GM18505 (cell line): ENCODE results near the gene SREBF1.

Source experiments
- ATAC-seq: cut with Tn5 transposase; IDR thresholded peaks from one replicate; pipeline ENCODE4 v1.9.1; 2021; ENCODE audit not compliant: unreplicated experiment
- POLR2A ChIP-seq: IDR thresholded peaks from 4 replicates; pipeline ENCODE4 v1.6.1; 2011; ENCODE audit warnings: borderline replicate concordance; ENCODE audit not compliant: insufficient read depth, insufficient read length; ENCODE audit errors: extremely low read depth

SREBF1 gene

DNA sequence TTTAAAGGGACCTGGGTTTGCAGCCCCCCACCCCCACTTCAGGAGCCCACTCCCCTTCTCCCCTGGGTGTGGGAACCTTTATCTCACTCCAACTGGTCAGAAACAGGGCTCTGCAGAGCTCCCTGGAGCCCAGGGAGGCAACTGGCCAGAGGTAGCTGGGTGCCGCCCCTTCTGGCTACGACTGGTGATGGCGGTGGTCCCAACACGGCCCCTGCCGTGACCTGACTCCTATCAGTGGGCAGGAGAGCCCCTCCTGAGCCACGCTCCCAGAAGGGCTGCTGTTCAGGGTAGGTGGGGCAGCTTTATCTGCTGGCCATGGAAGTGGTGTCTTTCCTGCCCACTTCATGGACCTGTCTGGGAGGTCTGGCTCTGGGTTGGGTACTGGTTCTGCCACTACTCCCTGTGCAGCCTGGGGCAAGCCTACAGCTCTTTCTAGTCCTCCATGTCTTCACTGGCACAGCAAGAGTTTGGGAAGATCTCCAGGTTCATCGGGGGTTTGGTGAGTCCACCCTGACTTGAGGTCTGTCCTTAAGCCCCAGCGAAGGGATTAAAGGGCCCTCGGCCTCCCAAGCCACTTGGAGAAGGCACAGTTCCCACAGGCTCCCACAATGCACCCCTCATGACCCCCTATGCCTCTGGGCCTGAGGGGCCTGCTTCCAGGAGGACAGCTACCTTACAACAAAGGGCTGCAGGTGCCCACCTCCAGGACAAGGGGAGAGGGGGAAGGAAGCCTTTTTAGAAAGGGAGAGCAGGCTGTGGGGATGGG, 5.5 kb upstream of the SREBF1 start:
- ATAC-seq = no peak
- no peak for TF ChIP-seq POLR2A

DNA sequence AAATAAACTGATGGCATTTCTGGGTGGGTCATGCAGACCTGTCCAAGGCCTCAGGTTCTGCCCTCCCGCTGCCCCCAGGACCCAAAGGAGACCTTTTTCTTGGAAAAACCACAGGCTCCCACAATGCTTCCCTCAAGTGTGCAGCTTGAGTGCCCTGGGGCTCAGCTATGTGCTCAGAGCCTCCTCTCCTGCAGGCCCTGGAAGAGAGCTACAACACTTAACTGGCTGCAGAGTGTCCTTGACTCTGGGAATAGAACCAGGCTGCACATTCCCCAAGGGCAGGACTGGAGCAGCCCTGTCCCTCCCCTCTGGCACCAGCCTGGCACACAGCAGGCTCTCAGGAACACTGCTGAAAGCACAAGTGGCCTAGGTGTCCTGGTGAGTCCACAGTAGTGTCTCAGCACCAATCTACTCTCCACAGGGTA, 4.8 kb upstream of the SREBF1 start:
- TF ChIP-seq POLR2A = no peak
- no peak for ATAC-seq

DNA sequence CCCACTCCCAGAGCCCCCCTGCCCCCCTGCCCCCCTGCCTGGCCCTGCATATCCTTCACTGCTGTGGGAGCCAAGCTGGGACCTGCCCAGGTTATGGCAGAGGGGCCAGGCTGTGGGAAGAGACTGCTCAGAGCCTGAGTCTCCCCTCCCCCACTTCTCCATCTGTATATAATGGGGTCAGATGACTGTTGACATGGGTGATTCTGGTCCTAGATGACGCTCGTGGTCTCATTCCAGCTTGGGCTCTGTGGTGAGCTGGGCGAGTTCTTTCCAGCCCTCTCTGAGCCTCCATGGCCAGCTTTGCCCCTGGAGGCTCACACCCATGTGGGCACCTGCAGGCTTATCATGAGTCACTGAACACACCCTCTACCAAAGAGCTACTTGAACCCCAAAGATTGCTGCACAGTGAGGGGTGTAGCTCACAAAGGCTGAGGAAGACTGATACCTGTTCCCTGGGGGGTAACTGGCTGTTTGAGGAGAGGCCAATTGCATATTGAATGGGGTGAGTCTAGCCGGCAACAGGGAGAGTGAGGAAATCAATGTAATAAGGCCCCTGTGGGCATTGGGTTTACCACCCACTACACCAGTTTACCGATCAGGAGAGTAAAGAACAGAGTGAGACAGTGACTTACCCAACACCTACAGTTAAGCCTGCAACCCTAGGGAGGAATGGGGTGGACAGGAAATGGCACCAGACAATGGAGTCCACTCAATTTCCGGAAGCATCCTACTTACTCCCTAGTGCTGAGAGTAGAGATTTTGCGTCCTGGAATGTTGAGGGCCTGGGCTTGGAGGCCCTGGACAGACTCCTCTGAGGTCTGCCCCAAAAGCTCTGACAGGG, 4.2 kb upstream of the SREBF1 start:
- no peak for ATAC-seq
- no peak for TF ChIP-seq POLR2A

DNA sequence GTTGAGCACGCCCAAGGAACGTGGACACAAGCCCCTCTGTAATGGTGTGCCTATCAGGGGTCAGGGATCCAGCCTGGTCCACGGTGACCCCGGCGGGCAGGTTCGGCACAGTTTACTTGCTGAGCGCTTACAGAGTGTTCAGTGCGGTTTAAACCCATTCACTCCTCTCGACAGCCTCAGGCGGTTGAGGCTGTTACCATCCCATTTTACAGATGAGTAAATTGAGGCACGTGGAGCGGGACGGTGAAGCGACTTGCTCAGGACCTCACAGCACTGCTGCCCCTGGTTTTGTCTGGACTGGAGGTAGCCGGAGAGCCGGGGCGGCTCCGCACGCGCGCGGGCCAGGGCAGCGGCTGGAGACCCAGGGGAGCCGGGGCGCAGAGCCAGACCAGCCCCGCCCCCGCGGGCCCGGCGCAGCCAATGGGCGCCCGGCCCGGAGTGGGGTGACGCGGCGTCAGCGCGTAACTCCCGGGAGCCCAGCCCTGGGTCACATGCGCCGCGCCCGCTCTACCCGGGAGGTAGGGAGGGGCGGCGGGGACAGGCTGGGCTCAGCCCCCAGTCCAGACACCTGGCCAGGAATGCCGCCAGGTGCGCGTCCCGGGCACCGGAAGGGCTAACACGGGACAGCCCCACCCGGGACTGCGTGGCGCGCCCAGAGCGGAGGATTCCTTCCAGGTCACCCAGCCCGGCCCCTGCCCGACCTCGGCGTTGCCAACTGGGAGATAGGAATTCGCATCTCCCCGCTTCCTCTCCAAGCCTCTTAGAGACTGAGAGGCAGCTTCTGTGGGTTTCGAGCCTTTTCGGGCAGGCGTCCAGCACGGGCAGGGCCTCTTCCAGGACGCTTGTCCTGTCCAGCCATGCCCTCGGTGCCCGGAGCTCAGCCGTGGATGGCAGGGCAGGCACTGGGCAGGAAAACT, 3.3 kb upstream of the SREBF1 start:
- TF ChIP-seq POLR2A = peak; percentile 96
- ATAC-seq = peak; percentile 50

DNA sequence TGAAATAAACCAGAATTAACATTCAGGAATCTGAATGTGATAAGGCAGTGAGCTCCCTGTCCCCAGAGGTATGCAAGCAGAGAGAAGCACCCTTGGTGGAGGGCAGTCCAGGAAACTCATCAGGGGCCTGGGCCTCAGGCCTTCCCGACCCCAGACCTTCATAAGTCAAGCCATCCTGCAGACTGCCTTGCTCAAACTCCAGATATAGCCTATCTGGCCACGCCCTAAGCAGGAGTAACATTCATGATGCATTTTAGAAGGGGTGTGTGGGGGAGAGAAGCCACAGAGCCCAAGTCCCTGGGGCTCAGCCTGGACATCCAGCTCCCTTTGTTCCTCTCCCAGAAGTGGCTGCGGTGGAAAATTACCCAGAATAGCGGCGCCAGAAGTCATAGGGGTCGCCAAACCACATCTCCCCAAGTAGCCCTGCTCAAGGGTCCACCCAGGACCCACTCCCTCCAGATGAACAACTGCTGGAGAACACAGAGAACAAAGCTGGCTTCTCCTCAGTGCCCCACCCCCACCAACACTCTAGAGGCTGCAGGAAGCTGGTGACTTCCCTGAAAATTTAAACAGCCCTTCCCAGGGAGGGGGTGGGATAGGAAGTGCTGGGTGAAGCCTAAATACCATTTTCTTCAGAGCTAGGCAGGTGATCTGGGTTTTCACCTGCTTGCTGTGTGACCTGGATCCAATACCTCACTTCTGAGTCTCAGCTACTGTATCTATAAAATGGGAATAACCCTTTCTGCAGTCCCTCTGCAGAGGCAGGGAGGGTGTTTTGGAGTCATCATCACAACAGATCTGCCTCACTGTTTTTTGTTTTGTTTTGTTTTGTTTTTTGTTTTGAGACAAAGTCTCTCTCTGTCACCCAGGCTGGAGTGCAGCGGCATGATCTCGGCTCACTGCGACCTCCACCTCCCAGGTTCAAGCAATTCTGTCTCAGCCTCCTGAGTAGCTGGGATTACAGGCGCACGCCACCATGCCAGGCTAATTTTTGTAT, 1.5 kb upstream of the SREBF1 start:
- no peak for ATAC-seq
- no peak for TF ChIP-seq POLR2A

DNA sequence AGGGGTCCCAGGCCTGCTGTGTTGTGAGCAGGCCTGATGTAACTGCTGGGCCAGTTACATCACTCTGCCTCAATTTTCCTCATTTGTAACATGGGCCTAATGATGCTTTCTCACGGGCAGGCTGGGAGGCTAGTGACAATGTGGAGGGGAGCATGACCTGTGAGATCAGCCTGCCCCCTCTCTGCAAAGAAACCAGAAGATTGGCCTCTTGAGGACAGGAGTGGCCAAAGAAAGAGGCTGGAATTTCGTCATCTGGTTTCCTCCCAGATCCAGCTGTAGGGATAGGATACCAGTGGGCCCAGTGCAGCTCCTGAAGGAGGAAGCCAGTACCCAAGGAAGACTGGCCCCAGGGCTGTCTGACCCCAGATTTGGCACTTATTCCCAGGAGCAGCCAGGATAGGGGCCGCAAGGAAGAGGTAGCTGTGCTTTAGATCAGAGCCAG, 615 bp upstream of the SREBF1 start:
- no peak for TF ChIP-seq POLR2A
- ATAC-seq = no peak

DNA sequence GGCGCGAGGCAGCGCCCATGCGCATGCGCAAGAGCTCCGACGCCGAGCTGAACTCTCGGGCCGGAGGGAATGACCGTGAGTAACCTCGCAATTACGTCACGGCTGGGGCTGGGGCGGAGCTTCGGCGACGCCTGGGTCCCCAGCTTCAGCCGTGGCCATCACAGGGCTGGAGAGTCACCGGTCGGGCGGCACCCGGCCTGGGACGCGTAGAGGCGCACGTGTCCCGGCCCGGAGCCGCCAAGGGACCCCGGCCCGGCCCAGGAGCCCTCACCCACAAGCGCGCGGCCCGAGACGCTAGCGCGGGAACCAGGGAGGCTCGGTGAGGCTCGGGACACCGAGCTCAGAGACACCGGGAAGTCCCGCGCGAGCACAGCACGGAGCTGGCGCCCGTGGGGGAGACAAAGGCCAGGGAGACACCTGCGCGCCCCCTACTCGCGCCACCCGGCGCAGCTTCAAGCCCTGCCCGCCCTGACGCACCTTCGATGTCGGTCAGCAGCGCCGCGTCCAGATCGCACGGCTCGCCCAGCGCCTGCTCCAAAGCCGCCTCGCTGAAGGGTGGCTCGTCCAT, 452 bp downstream of the SREBF1 start:
- ATAC-seq = peak; percentile 56
- TF ChIP-seq POLR2A = peak; percentile 92

DNA sequence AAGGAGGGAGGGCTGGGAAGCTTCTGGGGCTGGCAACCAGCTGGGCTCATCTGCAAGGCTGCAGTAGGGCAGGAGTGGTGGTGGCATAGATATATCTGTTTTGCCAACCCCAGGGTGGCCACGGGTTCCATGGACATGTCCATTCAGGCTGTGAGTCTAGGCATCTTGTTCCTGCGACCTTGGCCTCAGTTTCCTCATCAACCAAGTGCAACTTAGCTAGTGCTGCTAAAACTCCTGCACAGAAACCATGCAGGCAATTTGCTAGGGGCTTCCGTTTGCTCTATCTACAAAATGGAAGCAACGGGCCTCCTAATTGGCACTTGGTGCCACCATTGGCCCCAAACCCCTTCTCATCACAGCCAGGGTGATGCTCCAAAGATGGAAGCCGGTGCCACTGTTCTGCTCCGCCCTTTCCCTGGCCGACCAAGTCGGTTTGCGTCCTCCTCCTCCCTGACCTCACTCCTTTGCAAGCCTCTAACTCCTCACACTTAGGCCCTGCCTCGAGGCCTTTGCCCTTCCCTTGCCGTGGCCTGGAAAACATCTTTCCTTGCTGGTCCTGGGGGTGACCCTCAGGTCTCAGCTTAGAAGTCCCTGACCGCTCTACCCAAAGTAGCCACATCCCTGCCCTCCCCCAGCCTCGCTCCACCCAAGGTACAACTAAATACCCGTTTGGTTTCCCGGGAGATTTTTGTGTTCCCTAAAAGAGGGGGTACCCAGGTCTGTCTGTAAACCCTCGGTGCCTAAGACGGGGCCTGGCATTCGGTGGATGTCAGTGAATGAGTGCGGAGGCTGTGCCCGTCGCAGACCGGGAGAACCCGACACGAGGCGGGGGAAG, 1.2 kb downstream of the SREBF1 start:
- ATAC-seq = no peak
- no peak for TF ChIP-seq POLR2A

DNA sequence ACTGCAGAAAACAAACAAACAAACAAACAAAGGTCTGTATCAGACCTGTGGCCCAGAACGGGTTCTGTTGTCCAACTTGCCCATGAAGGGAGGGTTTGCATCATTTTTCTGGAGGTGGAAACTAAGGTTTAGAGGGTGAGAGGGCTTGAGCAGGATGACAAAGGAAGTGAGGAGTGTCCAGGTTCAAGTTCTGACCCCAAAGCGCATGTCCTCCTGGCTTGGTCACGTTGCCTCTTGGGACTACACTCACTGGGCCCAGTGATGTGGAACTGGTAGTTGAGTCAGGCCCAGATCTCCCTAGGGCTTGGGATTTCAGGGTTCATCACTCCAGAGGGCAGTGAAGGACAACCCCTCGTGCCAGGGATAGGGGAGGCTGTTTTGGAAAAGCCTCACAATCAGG, 1.8 kb downstream of the SREBF1 start:
- no peak for TF ChIP-seq POLR2A
- ATAC-seq = no peak

DNA sequence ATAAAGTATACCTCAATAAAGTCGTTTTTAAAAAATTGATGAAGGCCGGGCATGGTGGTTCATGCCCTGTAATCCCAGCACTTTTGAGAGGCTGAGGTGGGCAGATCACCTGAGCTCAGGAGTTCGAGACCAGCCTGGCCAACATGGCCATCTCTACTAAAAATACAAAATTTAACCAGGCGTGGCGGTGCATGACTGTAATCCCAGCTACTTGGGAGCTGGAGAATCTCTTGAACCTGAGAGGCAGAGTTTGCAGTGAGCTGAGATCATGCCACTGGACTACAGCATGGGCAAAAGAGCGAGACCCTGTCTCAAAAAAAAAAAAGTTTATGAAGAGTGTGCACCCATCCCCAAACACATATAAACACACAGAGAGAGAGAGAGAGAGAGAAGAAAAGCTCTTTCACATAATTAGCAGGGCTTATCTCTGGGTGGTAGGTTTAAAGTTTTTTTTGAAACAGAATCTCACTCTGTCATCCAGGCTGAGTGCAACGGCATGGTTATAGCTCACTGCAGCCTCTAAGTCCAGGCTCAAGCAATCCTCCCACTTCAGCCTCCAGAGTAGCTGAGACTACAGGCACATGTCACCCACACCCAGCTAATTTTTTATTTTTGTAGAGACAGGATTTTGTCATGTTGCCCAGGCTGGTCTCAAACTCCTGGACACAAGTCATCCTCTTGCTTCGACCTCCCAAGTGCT, 3.0 kb downstream of the SREBF1 start:
- TF ChIP-seq POLR2A = no peak

More for the DNA sequence above, 3.0 kb downstream of the SREBF1 start:
- ATAC-seq = no peak
